HCT116 (cell line): ENCODE results near the gene RXRA. TPM values are rescaled to one million over a fixed set of nuclear protein-coding genes. Genes with fewer than 3 reads are reported as not detected.

Source experiments
- ATAC-seq: fragments of 200-7000 bp; cut with Tn5 transposase; 2 replicates; pipeline ENCODE4 v1.9.1; 2020; ENCODE audit warnings: mild to moderate bottlenecking, moderate library complexity
- BruUV-seq: library from RNA; stranded (reverse); fragments of 400-500 nt; replicated peaks from 2 replicates; lab custom pipeline; 2021; lab: Mats Ljungman, UMichigan
- CTCF ChIA-PET: fragments of 300-600 bp; sonication (Branson Sonifier 250); formaldehyde crosslinking; loops from one replicate; lab custom pipeline; 2021; ENCODE audit warnings: antibody characterized with exemption; lab: Charles Lee
- POLR2A ChIA-PET: fragments of 300-600, 350-600 bp; sonication (Branson Sonifier 250); formaldehyde crosslinking; loops from one replicate; lab custom pipeline; 2021; ENCODE audit warnings: antibody characterized with exemption; lab: Charles Lee
- RAD21 ChIA-PET, 2 experiments: fragments of 300-600 bp; sonication (Branson Sonifier 250); formaldehyde crosslinking; loops; one replicate each; lab custom pipeline; 2023; ENCODE audit warnings: low total read pairs in 2 of 2; ENCODE audit not compliant: uncharacterized antibody in 2 of 2, unreplicated experiment in 2 of 2, low non-redundant PET in 1 of 2; lab: Charles Lee
- DNase-seq: peaks from one replicate; pipeline ENCODE4 v3.0.0-alpha.2; 2010; ENCODE audit warnings: low read depth, low spot score
- H2AFZ ChIP-seq: fragments of 200-600 bp; shearing (Covaris generic), sonication (generic); 2 replicates; pipeline ENCODE4 v1.6.1; 2017; ENCODE audit warnings: low read depth, mixed run types, mixed read lengths, antibody characterized with exemption, low read length; ENCODE audit not compliant: poor library complexity, severe bottlenecking
- H3K27ac ChIP-seq: 2 replicates; pipeline ENCODE4 v1.5.1; 2012; ENCODE audit warnings: low read depth, low read length
- H3K27me3 ChIP-seq: fragments of 200-600 bp; sonication (generic); 2 replicates; pipeline ENCODE4 v1.6.1; 2016; ENCODE audit warnings: mixed run types, low read length, mixed read lengths; ENCODE audit not compliant: insufficient read depth
- H3K36me3 ChIP-seq, 2 experiments: fragments of 200-500 bp in 1 of 2; fragments of 200-600 bp in 1 of 2; sonication (Bioruptor generic) in 1 of 2; sonication (generic) in 1 of 2; 2 replicates each; pipeline versions ENCODE4 v1.5.1 to v1.6.1; 2014 to 2016; ENCODE audit warnings: low read length in 2 of 2, inconsistent platforms in 1 of 2, mixed read lengths in 1 of 2, mixed run types in 1 of 2; ENCODE audit not compliant: insufficient read depth in 2 of 2, control insufficient read depth in 1 of 2
- H3K4me1 ChIP-seq, 2 experiments: fragments of 200-600 bp in 1 of 2; sonication (generic) in 1 of 2; 2 replicates each; pipeline versions ENCODE4 v1.5.1 to v1.6.1; 2012 to 2017; ENCODE audit warnings: low read length in 2 of 2, inconsistent platforms in 1 of 2, mild to moderate bottlenecking in 1 of 2, mixed read lengths in 1 of 2, mixed run types in 1 of 2, moderate library complexity in 1 of 2; ENCODE audit not compliant: insufficient read depth in 2 of 2, control insufficient read depth in 1 of 2
- H3K4me2 ChIP-seq: fragments of 200-600 bp; sonication (generic); 2 replicates; pipeline ENCODE4 v1.6.1; 2017; ENCODE audit warnings: mixed run types, low read length, mixed read lengths
- H3K4me3 ChIP-seq, 2 experiments: fragments of 200-600 bp in 1 of 2; sonication (generic) in 1 of 2; replicated peaks in 1 of 2; 2 replicates each; pipeline ENCODE4 v1.5.1; 2011 to 2016; ENCODE audit warnings: low read length in 2 of 2, control low read depth in 1 of 2, low read depth in 1 of 2, mild to moderate bottlenecking in 1 of 2, mixed read lengths in 1 of 2, mixed run types in 1 of 2
- H3K79me2 ChIP-seq: fragments of 200-600 bp; sonication (generic); 2 replicates; pipeline ENCODE4 v1.6.1; 2017; ENCODE audit warnings: mild to moderate bottlenecking, mixed run types, low read length, moderate library complexity, mixed read lengths; ENCODE audit not compliant: insufficient read depth
- H3K9ac ChIP-seq: fragments of 200-600 bp; sonication (generic); 2 replicates; pipeline ENCODE4 v1.6.1; 2016; ENCODE audit warnings: low read length, mixed read lengths
- H3K9me2 ChIP-seq: fragments of 200-600 bp; sonication (generic), shearing (Covaris generic); 2 replicates; pipeline ENCODE4 v1.6.1; 2017; ENCODE audit warnings: mixed run types, mild to moderate bottlenecking, moderate library complexity; ENCODE audit not compliant: insufficient read depth
- H3K9me3 ChIP-seq, 2 experiments: fragments of 200-500 bp in 1 of 2; fragments of 200-600 bp in 1 of 2; sonication (Bioruptor generic) in 1 of 2; sonication (generic) in 1 of 2; 2 replicates each; pipeline ENCODE4 v1.6.1; 2014 to 2017; ENCODE audit warnings: low read length in 2 of 2, mixed read lengths in 2 of 2, inconsistent platforms in 1 of 2, low read depth in 1 of 2, mild to moderate bottlenecking in 1 of 2, mixed run types in 1 of 2, moderate library complexity in 1 of 2; ENCODE audit not compliant: control insufficient read depth in 1 of 2, insufficient read depth in 1 of 2
- H4K20me1 ChIP-seq: fragments of 200-600 bp; sonication (generic), shearing (Covaris generic); 2 replicates; pipeline ENCODE4 v1.6.1; 2017; ENCODE audit warnings: mixed run types, mild to moderate bottlenecking, moderate library complexity; ENCODE audit not compliant: insufficient read depth
- EZH2phosphoT487 ChIP-seq: fragments of 200-600 bp; IDR thresholded peaks from 2 replicates; pipeline ENCODE4 v1.6.1; 2018; ENCODE audit warnings: antibody characterized with exemption, borderline replicate concordance
- FOSL1 ChIP-seq: IDR thresholded peaks from 2 replicates; pipeline ENCODE4 v1.6.1; 2012; ENCODE audit warnings: low read depth
- JUND ChIP-seq: IDR thresholded peaks from 2 replicates; pipeline ENCODE4 v1.6.1; 2012
- POLR2AphosphoS5 ChIP-seq: IDR thresholded peaks from 2 replicates; pipeline ENCODE4 v1.6.1; 2011; ENCODE audit warnings: mild to moderate bottlenecking, low read depth, low read length, moderate library complexity
- TCF7L2 ChIP-seq: IDR thresholded peaks from 2 replicates; pipeline ENCODE4 v1.7.0; 2011; ENCODE audit warnings: borderline replicate concordance, inconsistent platforms; ENCODE audit not compliant: insufficient read depth, insufficient read length; ENCODE audit errors: extremely low read depth
- YY1 ChIP-seq: IDR thresholded peaks from 2 replicates; pipeline ENCODE4 v1.6.1; 2011; ENCODE audit warnings: low read length, low read depth, moderate library complexity, mild to moderate bottlenecking; ENCODE audit not compliant: insufficient replicate concordance; ENCODE audit errors: extremely low read depth
- intact Hi-C: fragments of 100-400 bp; cut with micrococcal nuclease; formaldehyde crosslinking; loops from 2 replicates; pipeline ENCODE4 v1.10.0; 2022
- total RNA-seq: library from RNA; stranded (reverse); gene quantifications from one replicate; pipeline ENCODE4 v1.2.1, GENCODE V29; 2021; ENCODE audit not compliant: unreplicated experiment
- TF ChIP-seq, protein P1 (sequence below): IDR thresholded peaks from 2 replicates; pipeline ENCODE4 v1.6.1; 2012; ENCODE audit warnings: low read depth
- TF ChIP-seq, protein P2 (sequence below), 3 experiments: fragments of 200-600 bp in 1 of 3; sonication (generic) in 1 of 3; IDR thresholded peaks in 2 of 3; conservative IDR thresholded peaks in 1 of 3; 2 replicates each; pipeline ENCODE4 v1.5.1; 2012 to 2017; ENCODE audit warnings: low read depth in 2 of 3, low read length in 2 of 3, antibody characterized with exemption in 1 of 3, borderline replicate concordance in 1 of 3, control low read depth in 1 of 3, mild to moderate bottlenecking in 1 of 3, mixed read lengths in 1 of 3, mixed run types in 1 of 3, moderate library complexity in 1 of 3; ENCODE audit not compliant: insufficient read depth in 1 of 3
- TF ChIP-seq, protein P3 (sequence below): IDR thresholded peaks from 2 replicates; pipeline ENCODE4 v1.6.1; 2011; ENCODE audit warnings: mild to moderate bottlenecking, low read length, moderate library complexity; ENCODE audit not compliant: insufficient replicate concordance; ENCODE audit errors: extremely low read depth

Gene RXRA
- total RNA-seq, 1 experiment from 2014 or later = 43.9 TPM

DNA sequence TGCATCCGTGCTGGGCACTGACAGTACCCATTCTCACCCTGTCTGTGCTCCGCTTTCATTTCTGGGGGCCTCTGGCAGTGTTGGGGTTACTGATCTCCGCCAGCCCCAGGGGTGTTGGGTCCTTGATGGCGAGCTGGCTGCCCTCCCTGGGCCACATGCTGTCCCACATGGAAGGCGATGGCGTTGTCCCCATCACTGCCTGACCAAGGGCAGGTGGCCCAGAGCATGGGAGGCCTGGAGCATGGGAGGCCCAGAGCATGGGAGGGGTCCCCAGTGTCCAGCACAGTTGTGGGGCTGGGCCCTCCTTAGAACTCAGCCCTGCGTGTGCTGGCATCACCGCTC is 50.9 kb downstream of the RXRA start:
- no peak for TF ChIP-seq EZH2phosphoT487
- H3K27me3 ChIP-seq = no peaks in the 10 kb centered on the region
- RAD21 ChIA-PET = interaction anchor here in 1 of 2 experiments (0.7 kb wide), 1 partner anchor 11 kb away, joined by 4 read pairs; no protein-coding TSS in a partner anchor
- no peak overlapping the region for H2AFZ ChIP-seq
- H3K79me2 ChIP-seq = peaks cover 80% of the 10 kb centered on the region
- peaks cover 6% of the 10 kb centered on the region; the same call in 1 of the 2 replicates for H4K20me1 ChIP-seq
- POLR2A ChIA-PET = interaction anchor here (1.3 to 1.4 kb wide), 2 partner anchors 13 to 53 kb away, joined by 3 read pairs; no protein-coding TSS in a partner anchor
- no peak overlapping the region for H3K4me3 ChIP-seq
- peaks cover 61 to 91% of the 10 kb centered on the region in 2 experiments for H3K4me1 ChIP-seq
- ATAC-seq (no peak), DNase-seq (no peak)
- no TSS peak for BruUV-seq
- intact Hi-C loops = no loop called here
- H3K9me2 ChIP-seq = no peaks in the 10 kb centered on the region
- CTCF ChIA-PET = interaction anchor here (0.9 to 1.6 kb wide), 2 partner anchors 11 to 206 kb away, joined by 3 to 6 read pairs; no protein-coding TSS in a partner anchor
- no peaks in the 10 kb centered on the region for H3K36me3 ChIP-seq
- H3K9me3 ChIP-seq = no peaks in the 10 kb centered on the region
- peak overlapping the region; percentile 96 for H3K4me2 ChIP-seq
- H3K9ac ChIP-seq = peak overlapping the region; percentile 70
- H3K27ac ChIP-seq = peak overlapping the region; percentile 96; the same call in 1 of the 2 replicates

DNA sequence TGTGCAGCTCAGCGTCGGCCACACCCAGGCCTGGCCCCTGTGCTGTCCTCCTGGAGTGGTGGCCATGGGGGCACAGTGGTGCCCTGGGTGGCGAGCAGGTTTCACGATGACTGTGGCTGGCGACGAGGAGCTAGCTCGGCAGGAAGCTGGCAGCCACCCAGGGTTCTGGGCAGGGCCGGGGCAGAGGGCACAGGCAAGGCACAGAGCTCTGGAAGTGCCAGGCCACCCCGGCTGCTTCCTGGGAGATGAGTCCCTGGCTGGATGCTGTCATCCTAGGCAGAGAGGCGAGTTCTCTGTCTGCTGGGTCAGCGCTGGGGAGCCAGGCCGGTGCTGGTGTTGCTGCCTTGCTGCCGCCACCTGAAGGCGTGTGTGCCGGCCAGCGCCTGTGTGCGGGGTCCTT is 51.7 kb downstream of the RXRA start:
- H3K36me3 ChIP-seq = no peaks in the 10 kb centered on the region
- intact Hi-C loops = loop anchor here (2.0 kb wide), 1 partner anchor 65 kb away; no protein-coding TSS in a partner anchor
- peak overlapping the region; percentile 96 for H3K4me2 ChIP-seq
- peak overlapping the region; percentile 96 for H3K27ac ChIP-seq
- POLR2A ChIA-PET = interaction anchor here (1.3 to 1.4 kb wide), 2 partner anchors 13 to 54 kb away, joined by 3 read pairs; no protein-coding TSS in a partner anchor
- DNase-seq = no peak
- RAD21 ChIA-PET = interaction anchor here in 1 of 2 experiments (0.7 kb wide), 1 partner anchor 11 kb away, joined by 4 read pairs; no protein-coding TSS in a partner anchor
- no peak overlapping the region for H2AFZ ChIP-seq
- H3K9ac ChIP-seq = peak overlapping the region; percentile 70
- peaks cover 61 to 91% of the 10 kb centered on the region in 2 experiments for H3K4me1 ChIP-seq
- H4K20me1 ChIP-seq = peaks cover 6% of the 10 kb centered on the region; the same call in 1 of the 2 replicates
- CTCF ChIA-PET = interaction anchor here (0.9 to 1.6 kb wide), 2 partner anchors 12 to 207 kb away, joined by 3 to 6 read pairs; no protein-coding TSS in a partner anchor
- TF ChIP-seq, protein P1, sequence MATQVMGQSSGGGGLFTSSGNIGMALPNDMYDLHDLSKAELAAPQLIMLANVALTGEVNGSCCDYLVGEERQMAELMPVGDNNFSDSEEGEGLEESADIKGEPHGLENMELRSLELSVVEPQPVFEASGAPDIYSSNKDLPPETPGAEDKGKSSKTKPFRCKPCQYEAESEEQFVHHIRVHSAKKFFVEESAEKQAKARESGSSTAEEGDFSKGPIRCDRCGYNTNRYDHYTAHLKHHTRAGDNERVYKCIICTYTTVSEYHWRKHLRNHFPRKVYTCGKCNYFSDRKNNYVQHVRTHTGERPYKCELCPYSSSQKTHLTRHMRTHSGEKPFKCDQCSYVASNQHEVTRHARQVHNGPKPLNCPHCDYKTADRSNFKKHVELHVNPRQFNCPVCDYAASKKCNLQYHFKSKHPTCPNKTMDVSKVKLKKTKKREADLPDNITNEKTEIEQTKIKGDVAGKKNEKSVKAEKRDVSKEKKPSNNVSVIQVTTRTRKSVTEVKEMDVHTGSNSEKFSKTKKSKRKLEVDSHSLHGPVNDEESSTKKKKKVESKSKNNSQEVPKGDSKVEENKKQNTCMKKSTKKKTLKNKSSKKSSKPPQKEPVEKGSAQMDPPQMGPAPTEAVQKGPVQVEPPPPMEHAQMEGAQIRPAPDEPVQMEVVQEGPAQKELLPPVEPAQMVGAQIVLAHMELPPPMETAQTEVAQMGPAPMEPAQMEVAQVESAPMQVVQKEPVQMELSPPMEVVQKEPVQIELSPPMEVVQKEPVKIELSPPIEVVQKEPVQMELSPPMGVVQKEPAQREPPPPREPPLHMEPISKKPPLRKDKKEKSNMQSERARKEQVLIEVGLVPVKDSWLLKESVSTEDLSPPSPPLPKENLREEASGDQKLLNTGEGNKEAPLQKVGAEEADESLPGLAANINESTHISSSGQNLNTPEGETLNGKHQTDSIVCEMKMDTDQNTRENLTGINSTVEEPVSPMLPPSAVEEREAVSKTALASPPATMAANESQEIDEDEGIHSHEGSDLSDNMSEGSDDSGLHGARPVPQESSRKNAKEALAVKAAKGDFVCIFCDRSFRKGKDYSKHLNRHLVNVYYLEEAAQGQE = no peak
- TF ChIP-seq FOSL1 = no peak
- peak; percentile 33 for TF ChIP-seq YY1
- no peak for TF ChIP-seq TCF7L2
- TF ChIP-seq, protein P2, sequence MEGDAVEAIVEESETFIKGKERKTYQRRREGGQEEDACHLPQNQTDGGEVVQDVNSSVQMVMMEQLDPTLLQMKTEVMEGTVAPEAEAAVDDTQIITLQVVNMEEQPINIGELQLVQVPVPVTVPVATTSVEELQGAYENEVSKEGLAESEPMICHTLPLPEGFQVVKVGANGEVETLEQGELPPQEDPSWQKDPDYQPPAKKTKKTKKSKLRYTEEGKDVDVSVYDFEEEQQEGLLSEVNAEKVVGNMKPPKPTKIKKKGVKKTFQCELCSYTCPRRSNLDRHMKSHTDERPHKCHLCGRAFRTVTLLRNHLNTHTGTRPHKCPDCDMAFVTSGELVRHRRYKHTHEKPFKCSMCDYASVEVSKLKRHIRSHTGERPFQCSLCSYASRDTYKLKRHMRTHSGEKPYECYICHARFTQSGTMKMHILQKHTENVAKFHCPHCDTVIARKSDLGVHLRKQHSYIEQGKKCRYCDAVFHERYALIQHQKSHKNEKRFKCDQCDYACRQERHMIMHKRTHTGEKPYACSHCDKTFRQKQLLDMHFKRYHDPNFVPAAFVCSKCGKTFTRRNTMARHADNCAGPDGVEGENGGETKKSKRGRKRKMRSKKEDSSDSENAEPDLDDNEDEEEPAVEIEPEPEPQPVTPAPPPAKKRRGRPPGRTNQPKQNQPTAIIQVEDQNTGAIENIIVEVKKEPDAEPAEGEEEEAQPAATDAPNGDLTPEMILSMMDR (IDR thresholded peaks at IDR 0.05 in 2 of 3, conservative IDR thresholded peaks at IDR 0.05 in 1 of 3; ENCODE audit: borderline replicate concordance in 1 of 3, insufficient read depth in 1 of 3, low read depth in 2 of 3, low read length in 2 of 3) = no peak
- TF ChIP-seq POLR2AphosphoS5 = peak; percentile 37
- TF ChIP-seq, protein P3, sequence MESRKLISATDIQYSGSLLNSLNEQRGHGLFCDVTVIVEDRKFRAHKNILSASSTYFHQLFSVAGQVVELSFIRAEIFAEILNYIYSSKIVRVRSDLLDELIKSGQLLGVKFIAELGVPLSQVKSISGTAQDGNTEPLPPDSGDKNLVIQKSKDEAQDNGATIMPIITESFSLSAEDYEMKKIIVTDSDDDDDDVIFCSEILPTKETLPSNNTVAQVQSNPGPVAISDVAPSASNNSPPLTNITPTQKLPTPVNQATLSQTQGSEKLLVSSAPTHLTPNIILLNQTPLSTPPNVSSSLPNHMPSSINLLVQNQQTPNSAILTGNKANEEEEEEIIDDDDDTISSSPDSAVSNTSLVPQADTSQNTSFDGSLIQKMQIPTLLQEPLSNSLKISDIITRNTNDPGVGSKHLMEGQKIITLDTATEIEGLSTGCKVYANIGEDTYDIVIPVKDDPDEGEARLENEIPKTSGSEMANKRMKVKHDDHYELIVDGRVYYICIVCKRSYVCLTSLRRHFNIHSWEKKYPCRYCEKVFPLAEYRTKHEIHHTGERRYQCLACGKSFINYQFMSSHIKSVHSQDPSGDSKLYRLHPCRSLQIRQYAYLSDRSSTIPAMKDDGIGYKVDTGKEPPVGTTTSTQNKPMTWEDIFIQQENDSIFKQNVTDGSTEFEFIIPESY = no peak
- no peak for TF ChIP-seq JUND
- H3K79me2 ChIP-seq = peaks cover 78% of the 10 kb centered on the region
- ATAC-seq = peak; percentile 19
- no TSS peak for BruUV-seq
- no peaks in the 10 kb centered on the region for H3K9me2 ChIP-seq
- H3K4me3 ChIP-seq = peak overlapping the region in 1 of 2 experiments; percentile 56; a peak in 2 of 4 replicates
- H3K9me3 ChIP-seq = no peaks in the 10 kb centered on the region
- H3K27me3 ChIP-seq = no peaks in the 10 kb centered on the region
